HG02870 (cell line): ENCODE data around the gene CHCHD6.

Experiments
- ATAC-seq: cut with Tn5 transposase; IDR thresholded peaks from one replicate; pipeline ENCODE4 v1.9.1; 2021; ENCODE audit warnings: mild to moderate bottlenecking, moderate library complexity; ENCODE audit not compliant: unreplicated experiment

Gene CHCHD6

DNA sequence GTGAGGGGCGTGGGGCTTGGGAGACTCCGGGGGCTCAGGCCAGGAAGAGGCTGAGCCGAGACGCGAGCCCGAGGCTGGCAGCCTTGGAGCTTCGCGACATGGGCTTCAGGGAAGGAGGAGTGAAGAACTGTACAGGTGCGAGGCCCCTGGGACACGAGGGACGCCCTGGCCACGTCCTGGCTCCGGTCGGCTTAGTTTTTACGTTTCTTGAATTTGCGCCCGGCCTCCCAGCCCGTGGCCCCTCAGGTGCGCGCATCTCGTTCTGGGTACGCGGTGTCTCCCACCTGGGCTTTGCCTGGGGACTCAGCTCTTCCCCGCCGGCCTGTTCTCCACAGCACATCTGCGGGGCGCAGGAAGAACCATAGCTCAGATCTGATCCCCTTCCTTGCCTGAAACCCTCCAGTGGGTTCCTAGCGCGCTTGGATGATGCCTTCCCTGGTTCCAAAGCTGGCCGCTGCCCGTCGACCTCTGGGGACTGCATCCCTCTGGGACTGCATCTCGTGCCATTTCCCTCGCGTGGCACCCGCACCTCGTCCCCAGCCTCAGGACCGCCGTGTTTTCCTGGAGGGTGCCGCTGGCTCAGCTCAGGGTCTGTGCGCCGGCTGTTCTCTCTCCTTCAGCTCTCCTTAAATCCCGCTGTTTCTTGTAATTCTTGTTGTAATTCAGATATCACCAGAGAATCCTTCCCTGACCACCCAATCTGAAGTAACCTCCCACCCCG, 614 bp downstream of the CHCHD6 start:
- ATAC-seq = no peak

DNA sequence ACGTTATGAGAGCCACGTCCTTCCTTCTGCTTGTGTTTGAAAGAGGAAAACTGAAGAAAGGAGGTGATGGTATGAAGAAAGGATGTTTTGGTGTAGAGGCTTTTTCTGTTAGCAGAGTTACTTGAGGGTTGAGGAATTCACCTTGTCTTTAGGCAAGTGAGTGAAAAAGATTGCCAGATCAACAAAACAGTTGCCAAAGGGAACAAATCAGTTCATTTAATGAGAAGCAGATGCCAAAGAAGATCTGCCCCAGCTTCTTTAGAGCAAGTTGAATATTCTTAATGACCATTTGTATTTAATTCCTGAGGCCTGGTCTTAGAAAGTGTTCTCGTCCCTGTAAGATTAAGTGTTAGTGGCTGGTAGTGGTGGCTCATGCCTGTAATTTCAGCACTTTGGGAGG, 2.6 kb downstream of the CHCHD6 start:
- ATAC-seq = no peak

DNA sequence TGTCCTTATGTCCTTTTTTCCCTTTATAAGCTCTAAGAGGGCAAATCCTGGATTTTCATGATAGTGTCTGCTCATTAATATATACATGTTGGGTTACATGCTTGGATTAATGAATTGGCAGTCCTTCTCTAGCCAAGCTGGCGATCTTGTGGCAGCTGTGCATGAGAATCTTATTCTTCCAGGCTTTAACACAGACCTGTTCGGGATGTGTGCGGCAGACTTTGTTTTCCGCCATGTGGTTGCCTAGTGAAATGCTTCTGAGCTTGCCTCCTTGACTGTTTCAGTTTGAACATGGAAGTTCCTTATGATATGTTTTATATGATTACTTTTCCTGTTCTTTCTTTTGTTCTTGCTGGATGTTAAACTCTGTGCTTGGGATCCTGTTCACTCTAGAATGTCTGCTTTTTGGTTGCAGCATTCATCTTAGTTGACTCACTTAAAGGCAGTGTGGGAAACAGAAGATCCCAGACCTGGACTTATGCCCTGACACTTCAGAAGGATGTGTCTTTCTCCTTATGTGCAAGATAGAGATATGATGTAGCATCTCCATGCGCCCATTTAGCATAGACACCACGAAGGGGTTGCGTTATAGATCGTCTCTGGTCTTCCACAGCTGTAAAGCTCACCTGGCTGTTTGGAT, 7.2 kb downstream of the CHCHD6 start:
- no peak for ATAC-seq

DNA sequence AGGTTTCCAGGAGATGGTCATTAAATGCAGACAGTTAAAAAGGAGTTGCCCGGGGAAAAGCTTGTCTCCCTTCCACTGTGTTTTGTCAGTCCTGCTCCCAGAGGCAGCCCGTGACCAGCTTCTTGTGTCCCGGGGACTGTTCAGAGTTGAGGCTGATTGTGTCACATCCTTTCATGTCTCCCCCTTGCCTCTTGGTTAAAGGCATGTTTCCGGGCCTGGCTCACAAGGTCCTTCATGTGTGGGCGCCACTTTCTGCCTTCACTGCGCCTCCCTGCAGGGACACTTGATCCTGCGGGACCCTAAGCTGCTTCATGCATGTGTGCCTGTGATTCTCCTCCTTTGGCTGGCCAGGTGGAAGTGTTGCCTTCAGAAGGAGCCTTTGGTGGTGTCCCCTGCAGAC, 9.2 kb downstream of the CHCHD6 start:
- no peak for ATAC-seq

DNA sequence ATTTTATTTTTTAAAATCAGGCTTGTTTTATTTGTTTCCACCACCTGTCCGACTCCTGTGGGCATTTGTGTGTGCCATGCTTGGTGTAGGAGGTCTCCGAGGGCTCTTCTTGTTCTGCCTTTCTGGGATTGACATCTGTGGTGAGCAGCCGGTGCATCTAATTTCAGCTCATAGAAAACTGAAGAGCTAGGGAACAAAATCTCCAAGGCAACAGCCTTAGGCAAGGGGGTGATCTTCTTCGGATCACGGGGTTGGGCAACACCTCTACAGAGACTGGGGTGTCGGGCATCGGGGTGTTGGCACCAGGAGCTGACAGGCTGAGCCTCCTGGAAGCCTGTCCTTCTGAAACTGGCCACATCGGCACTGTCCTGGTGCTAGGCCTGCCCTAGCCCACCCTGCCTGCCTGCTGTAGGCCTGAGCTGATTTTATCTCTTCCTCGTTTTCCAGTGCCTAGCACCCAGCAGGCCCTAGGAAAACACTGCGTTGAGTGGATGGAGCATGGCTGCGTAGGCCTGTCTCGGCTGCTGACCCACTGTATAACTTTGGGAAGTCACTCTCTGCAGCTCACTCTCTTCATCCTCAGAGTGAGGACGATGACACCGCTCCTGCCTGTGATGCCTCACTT, 10.3 kb downstream of the CHCHD6 start:
- no peak for ATAC-seq

DNA sequence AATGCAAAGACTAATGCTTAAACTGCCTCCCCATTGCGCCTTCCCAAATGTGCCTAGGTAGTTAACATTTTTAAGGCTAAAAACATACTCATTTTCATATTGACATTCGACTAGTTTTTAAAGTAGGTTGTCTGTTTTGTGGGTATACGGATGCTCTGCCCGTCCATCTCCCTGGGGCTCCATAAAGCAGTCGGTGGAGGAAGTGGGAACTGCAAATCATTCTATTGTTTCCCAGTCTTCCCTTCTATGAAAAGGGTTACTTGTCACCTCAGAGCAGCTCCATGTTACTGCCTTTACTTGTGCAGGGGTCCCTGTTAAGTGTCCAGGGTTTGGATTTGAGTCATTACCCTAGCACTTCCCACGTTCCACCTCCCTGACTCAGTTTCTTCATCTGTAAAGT, 10.9 kb downstream of the CHCHD6 start:
- ATAC-seq = no peak

DNA sequence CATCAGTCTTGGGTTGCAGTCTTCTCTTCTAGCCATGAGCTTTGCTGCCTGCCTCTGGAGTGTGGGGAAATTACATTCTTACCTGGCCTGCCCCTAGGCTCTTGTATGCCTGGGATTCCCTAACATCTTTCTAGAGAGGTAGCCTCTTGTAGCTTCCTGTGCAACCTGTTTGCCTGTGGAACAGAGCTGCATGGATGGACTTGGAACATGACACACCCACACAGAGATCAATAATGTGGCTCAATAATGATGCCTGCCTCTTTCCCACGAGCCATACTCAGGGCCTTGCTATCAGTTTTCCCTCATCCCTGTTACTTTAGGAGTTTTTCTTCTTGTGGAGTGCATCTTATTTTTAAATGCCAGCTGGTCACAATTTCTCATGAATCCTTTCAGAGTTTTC, 11.4 kb downstream of the CHCHD6 start:
- no peak for ATAC-seq

DNA sequence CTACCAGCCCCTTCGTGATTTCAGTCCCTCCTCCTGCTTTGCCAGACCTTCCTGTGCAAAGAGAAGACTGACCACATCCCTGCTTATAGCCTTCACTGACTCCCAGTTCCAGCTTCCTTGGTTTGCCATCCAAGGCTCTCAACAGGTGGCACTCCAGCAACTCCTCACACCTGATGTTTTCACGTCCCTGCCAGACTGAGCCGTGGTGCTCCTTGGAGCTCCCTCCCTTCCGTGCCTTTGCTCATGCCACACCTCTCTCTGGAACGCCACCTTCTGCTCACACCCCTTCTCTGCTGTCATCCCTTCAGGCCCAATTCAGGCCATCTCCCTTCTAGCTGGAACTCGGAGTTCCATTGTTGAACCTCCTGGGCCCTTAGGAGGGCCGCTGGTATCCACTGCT, 12.0 kb downstream of the CHCHD6 start:
- no peak for ATAC-seq

DNA sequence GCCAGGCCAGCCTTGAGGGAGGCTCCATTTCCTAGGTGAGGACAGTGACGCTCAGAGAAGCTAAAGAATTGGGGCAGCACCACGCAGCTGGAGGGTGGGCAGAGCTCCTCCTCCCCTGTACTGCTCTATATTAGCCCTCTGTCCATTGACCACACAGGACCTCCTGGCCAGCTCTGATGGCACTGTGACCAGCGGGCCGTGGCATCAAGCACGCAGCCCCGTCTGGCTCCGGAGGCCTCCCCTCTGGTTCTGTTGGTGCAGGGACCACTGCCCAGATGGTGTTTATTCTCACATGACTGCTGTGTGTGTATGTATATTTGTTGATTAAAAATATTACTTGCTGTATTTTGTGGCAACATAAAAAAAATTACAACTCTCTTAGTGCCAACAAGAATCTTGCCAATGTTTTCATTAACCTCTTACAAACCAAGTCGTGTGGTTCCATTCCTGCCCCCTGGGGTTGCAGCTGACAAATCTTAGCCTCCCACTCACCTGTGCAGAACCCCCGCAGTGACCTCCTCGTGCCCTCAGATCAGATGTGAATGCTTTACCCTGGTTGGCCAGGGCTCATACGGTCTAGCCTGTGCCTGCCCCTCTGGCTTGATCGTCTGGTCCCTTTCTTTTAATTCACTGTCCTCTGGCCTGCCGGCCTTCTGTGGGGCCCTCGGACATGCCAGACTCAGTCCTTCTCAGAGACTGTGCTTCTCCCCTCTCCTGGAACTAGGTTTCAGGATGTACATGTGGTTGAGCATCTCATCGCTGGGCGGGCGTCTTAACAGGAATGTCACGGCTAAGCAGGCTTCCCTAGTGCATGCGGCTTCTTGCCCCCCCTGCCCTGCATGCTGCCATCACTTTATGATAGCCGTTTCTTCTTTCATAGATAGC, 14.8 kb downstream of the CHCHD6 start:
- no peak for ATAC-seq

DNA sequence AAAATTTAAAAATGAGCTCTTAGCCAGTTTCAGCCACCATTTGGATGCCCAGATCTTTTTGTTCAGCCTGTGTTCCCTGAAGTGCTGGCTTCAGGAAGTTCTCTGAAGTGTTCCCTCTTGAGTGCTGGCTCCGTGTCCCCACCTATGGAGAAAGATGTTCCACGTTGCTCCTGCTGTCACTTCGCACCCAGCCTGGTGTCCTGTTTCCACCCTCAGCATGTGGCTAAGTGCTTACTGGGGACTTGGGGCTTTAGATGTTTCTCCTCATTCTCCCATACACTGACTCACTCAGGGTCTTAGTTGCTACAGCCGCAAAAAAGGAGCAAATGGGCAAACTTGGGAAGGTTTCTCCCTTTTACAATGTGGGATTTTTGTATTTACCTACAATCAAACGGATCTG, 16.6 kb downstream of the CHCHD6 start:
- ATAC-seq = no peak

DNA sequence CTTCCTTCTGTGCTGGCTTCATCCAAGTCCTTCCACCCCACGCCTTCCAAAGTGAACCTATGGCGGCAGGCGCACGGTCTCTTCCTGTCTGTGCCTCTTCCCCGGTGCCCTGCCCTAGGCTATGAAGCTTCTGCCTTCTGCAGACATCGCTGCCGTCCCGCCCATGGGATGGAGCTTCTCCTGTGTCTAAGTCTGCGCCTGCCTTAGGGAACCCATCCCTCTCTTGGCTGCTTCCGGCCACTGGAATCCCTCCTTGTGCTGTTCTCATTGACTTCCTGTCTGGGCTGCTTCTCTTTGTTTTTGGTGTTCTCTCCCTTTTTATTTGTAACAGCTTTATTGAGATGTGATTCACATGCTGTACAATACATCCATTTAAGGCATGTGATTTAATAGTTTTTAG, 17.2 kb downstream of the CHCHD6 start:
- no peak for ATAC-seq

DNA sequence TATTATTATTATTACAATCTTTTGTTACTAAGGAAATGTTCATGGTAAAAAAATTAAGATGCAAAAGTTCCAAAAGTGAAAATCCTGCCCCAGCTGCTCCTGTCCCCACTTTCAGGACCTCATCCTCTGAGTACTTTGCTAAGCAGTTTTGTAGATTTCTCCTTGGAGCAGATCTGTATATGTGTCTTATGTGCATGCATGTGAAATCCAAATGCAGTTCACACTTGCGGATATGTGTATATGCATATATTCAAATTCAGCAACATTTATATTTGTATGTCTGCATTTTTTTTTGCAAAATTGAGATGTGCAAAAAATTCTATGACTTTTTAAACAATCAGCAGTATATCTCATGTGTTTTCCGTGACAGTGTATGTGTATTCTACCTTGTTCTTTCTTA, 19.2 kb downstream of the CHCHD6 start:
- ATAC-seq = no peak

DNA sequence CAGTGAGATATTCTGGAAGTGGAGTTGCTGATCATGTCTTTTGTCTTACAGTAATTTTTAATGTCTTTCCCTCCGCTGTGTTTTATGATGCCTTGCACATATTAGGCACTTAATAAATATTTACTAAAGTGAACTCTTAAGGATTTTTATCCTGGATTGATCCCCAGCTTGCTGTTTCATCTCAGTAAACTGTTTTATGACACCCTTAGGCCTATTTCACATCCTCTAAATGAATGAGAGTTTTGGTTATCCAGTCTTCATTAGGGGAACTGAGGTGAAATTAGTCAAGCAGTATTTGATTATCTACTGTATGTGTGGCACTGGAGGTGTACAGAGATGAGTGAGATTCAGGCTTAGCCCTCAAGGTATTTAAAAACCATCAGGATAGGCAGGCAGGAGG, 19.8 kb downstream of the CHCHD6 start:
- ATAC-seq = no peak

DNA sequence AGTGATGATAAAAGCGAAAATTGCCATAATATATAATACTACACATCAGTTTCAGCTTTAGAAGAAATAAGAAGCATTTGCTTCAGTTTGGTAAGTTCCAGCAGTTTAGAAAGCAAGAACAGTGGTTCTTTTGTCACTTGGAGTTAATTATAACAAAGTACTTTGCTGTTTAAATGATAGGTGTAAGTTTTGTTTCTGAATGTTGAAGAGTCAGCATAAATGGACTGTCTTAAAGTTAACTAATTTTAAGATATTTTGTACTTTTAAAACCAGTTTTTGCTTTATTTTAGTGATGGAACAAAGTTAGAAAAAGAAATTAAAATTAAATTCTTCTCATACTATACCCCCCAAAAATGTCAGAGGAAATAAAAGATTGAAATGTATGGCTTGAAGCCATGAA, 24.6 kb downstream of the CHCHD6 start:
- no peak for ATAC-seq

DNA sequence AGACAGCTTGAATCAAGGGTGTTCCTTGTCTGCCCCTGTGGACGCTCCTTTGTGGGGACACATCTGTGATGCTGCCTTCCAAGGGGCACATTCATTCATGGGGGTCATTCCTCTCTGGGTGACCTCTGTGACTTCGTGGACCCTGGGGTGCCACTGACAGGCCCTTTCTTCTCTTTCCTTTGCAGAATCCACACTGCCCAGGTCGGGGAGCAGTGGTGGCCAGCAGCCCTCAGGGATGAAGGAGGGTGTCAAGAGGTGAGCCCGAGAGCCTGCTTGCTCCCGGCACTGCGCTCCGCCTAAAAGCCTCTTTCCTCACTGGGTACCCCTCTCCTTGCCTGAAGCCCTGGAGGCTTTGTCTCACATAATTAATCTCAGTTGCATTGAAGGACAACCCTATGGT, 26.3 kb downstream of the CHCHD6 start:
- no peak for ATAC-seq

DNA sequence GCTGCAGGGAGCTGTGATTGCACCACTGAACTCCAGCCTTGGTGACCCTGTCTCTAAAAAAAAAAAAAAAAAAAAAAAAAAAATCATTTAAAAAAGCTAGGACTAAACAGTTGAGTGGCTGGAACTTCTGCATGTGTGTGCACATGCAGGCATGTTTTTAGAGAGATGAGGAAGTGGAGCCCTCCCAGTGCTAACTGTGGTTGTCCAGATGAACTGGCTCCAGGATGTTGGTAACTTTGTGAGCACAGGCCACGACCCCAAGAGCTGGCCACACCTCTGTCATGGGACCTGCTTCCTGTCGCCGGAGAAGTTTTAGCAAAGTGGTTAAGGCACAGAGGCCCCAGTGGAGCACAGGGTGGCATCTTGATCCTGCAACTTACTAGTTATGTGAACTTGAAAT, 27.0 kb downstream of the CHCHD6 start:
- ATAC-seq = no peak

DNA sequence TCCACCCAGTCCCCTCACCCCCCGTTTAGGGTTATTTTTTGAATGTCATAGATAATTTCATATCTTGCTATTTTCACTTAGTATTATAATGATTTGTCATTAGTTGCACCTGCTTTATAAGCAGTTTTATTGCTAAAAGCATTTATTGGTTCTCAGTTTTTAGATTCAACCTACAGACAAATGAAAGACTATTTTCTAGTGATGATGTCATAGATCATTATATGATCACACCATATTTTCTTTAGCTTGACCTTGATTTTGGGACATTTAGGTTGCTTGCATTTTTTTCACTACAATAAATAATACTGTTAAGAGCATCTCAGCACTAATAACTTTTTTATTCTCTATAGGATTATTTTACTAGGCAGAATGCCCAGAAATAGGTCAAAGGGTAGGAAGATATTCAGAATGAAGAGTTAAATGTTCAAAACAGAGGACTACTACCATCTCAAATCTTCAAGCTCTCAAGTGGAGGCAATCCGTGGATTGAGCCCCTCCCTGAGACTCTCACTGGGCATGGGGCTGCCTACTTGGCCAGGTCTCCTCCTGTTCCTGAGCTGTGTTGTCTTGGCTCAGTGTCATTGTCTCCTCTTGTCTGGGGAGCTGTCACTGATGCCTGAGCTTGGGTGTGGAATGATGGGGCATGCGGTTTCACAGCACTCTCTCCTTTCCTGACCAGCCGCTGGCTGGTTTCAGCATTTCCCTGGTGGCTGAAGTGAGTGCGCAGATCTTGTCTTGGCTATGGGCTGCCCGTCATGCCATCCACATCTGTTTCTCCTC, 28.4 kb downstream of the CHCHD6 start:
- ATAC-seq = no peak

DNA sequence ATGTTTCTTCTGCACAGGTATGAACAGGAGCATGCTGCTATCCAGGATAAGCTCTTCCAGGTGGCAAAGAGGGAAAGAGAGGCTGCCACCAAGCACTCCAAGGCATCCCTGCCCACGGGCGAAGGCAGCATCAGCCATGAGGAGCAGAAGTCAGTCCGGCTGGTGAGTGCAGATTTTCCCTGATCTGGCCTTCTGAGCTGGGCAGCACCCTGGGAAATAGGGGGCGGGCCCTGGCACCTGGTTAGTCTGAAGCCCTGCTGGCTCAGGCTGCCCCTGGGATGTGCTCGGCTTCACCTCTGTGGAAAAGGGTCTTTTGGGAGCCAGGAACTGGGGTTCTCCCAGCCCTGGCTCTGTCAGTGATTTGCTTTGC, 29.0 kb downstream of the CHCHD6 start:
- no peak for ATAC-seq

DNA sequence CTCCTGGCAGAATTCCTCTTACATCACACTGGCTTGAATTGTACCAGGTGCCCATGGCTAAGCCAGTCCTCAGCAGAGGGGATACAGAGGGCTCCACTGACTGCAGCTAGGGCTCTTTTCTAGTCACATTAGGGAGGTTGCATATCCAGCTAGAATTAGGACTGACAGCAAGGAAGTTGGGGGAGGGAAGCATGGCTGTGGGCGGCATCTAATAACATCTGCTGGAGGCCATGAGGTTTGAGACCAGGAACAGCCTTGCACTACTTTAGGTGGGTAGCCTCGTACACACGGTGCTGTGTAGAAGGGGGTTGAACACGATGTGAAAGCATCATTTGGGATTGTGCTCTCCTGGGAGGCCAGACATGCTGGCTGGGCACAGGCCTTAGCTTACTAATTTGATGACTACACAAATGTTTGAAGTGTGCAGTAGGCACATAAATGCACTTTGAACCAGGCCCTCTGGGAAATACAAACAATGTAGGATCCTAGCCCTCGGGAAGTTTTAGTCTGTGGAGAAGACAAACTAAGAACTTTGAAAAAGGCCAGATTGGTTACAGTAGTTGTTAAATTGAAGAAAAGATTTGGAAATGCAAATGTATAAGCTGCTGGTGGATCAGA, 30.2 kb downstream of the CHCHD6 start:
- ATAC-seq = no peak

DNA sequence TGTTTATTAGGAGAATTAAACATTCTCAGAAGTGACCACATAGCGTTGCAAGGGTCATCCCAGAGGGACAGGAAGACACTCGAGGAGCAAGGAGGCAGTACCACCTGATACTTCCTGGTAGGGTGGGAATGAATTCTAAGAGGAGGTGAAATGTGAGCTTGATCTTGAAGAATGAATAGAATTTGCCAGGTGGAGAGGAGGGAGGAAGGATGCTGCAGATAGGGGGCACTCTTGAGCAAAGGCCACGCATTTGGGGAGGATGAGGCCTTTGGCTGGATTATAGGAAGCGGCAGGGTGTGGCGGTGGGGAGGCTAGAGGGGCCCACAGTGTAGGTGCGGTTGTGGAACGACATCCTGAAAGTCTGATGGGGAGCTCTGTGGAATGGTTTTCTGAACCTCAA, 33.5 kb downstream of the CHCHD6 start:
- ATAC-seq = no peak
